HepG2 (cell line): ENCODE measurements around the gene HSDL2. TPM values are rescaled to one million over a fixed set of nuclear protein-coding genes. Genes with fewer than 3 reads are reported as not detected.

Source experiments
- BRD4 ChIP-seq: sonication (generic); formaldehyde crosslinking; IDR thresholded peaks from 2 replicates; pipeline ENCODE4 v1.4.0; 2020; ENCODE audit warnings: missing genetic modification reagents
- EP300 ChIP-seq, 3 experiments: sonication (generic) in 1 of 3; formaldehyde crosslinking in 1 of 3; IDR thresholded peaks; 2 replicates each; pipeline versions ENCODE4 v1.5.1 to v1.6.1; 2011 to 2020; ENCODE audit warnings: low read depth in 2 of 3, low read length in 2 of 3, borderline replicate concordance in 1 of 3, improper control_type of control experiment in 1 of 3, mild to moderate bottlenecking in 1 of 3, missing genetic modification reagents in 1 of 3, moderate library complexity in 1 of 3
- FOXA1 ChIP-seq, 2 experiments: fragments of 450-650 bp in 1 of 2; sonication (generic) in 1 of 2; formaldehyde crosslinking in 1 of 2; IDR thresholded peaks; 2 replicates each; pipeline versions ENCODE4 v1.4.0 to v1.6.1; 2016 to 2020; ENCODE audit warnings: missing genetic modification reagents in 1 of 2
- KLF6 ChIP-seq: IDR thresholded peaks from 2 replicates; pipeline ENCODE4 v1.8.0; 2016; ENCODE audit warnings: missing biosample characterization, missing genetic modification reagents
- KMT2B ChIP-seq: IDR thresholded peaks from 2 replicates; pipeline ENCODE4 v1.6.1; 2016; ENCODE audit warnings: missing genetic modification reagents, missing compliant biosample characterization
- POGZ ChIP-seq: sonication (generic); formaldehyde crosslinking; IDR thresholded peaks from 2 replicates; pipeline ENCODE4 v1.4.0; 2020; ENCODE audit warnings: mild to moderate bottlenecking, missing genetic modification reagents
- SOX13 ChIP-seq, 3 experiments: fragments of 450-650 bp in 1 of 3; sonication (generic) in 1 of 3; formaldehyde crosslinking in 1 of 3; IDR thresholded peaks in 2 of 3; conservative IDR thresholded peaks in 1 of 3; 2 replicates each; pipeline versions ENCODE4 v1.5.0 to v1.6.1; 2016 to 2020; ENCODE audit warnings: antibody characterized with exemption in 1 of 3, mild to moderate bottlenecking in 1 of 3, missing compliant biosample characterization in 1 of 3, missing genetic modification reagents in 1 of 3, moderate library complexity in 1 of 3
- ZMYM3 ChIP-seq: sonication (generic); formaldehyde crosslinking; IDR thresholded peaks from 2 replicates; pipeline ENCODE4 v1.5.1; 2020; ENCODE audit warnings: mild to moderate bottlenecking, missing genetic modification reagents
- ZMYM4 ChIP-seq: sonication (generic); formaldehyde crosslinking; IDR thresholded peaks from 2 replicates; pipeline ENCODE4 v1.8.1; 2023; ENCODE audit warnings: mild to moderate bottlenecking, missing genetic modification reagents
- ZNF121 ChIP-seq: sonication (generic); formaldehyde crosslinking; IDR thresholded peaks from 2 replicates; pipeline ENCODE4 v1.5.0; 2020; ENCODE audit warnings: mild to moderate bottlenecking, missing genetic modification reagents
- ZNF292 ChIP-seq: sonication (generic); formaldehyde crosslinking; IDR thresholded peaks from 2 replicates; pipeline ENCODE4 v1.8.1; 2022; ENCODE audit warnings: mild to moderate bottlenecking, low read depth, missing genetic modification reagents, borderline replicate concordance
- ZNF296 ChIP-seq: sonication (generic); formaldehyde crosslinking; conservative IDR thresholded peaks from 2 replicates; pipeline ENCODE4 v1.5.0; 2020; ENCODE audit warnings: mild to moderate bottlenecking, missing genetic modification reagents
- ZNF652 ChIP-seq: IDR thresholded peaks from 2 replicates; pipeline ENCODE4 v1.6.1; 2016; ENCODE audit warnings: low read depth, borderline replicate concordance
- ZNF720 ChIP-seq: sonication (generic); formaldehyde crosslinking; IDR thresholded peaks from 2 replicates; pipeline ENCODE4 v1.4.0; 2020; ENCODE audit warnings: missing genetic modification reagents
- polyA plus RNA-seq, 8 experiments: library from polyadenylated mRNA; depleted of rRNA in 3 of 8; stranded (reverse) in 7 of 8; unstranded in 1 of 8; fragments of >200 nt; fragmentation: Illumina TruSeq in 4 of 8; extraction: Trizol in 4 of 8; gene quantifications; 2 replicates each; pipeline versions ENCODE4 v1.2.1 to v1.2.3, GENCODE V29; 2011 to 2016; ENCODE audit warnings: low read depth in 4 of 8, missing spikeins in 1 of 8, mixed read lengths in 1 of 8; ENCODE audit not compliant: insufficient read depth in 1 of 8
- total RNA-seq, 5 experiments: library from RNA; depleted of rRNA; stranded (reverse); fragments of >200 nt; fragmentation: Illumina TruSeq; extraction: Trizol; gene quantifications; 2 replicates each; pipeline ENCODE4 v1.2.3, GENCODE V29; 2016; ENCODE audit warnings: low read depth in 1 of 5
- TF ChIP-seq, protein P1 (sequence below): sonication (generic); formaldehyde crosslinking; IDR thresholded peaks from 2 replicates; pipeline ENCODE4 v1.4.0; 2020; ENCODE audit warnings: missing genetic modification reagents
- TF ChIP-seq, protein P2 (sequence below): sonication (generic); formaldehyde crosslinking; IDR thresholded peaks from 2 replicates; pipeline ENCODE4 v1.4.0; 2020; ENCODE audit warnings: missing genetic modification reagents, mild to moderate bottlenecking, borderline replicate concordance
- TF ChIP-seq, protein P3 (sequence below): sonication (generic); formaldehyde crosslinking; conservative IDR thresholded peaks from 2 replicates; pipeline ENCODE4 v1.4.0; 2020; ENCODE audit warnings: mild to moderate bottlenecking, missing genetic modification reagents, moderate library complexity
- TF ChIP-seq, protein P4 (sequence below): sonication (generic); formaldehyde crosslinking; IDR thresholded peaks from 2 replicates; pipeline ENCODE4 v1.4.0; 2020; ENCODE audit warnings: missing genetic modification reagents, mild to moderate bottlenecking, borderline replicate concordance

The HSDL2 gene
- total and polyA plus RNA-seq, 2 of the 13 experiments (the other 11 are each of a cell fraction or from before 2014, with no cell fraction given) = 55.3 to 80.2 TPM

DNA sequence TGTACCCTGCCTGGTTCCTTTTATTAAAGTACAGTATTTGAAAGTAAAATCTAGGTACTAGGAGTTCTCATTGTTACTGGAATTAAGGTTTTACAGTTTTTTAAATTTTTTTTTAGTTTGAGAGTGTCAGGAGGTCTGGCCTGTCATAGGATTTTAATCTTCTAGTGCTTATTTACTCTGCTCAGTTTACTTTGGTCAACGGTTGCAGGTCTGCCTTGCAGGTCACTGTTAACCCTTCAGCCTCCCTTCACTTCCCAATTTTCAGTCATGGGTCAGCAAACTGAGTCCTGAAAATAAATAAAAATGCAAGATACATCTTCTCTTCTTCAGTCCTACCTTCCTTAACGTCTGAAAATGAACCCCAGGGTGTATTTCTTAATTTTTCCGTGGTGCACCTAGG is 27.7 kb upstream of the HSDL2 start (continued):
- peak; percentile 40; the same call in 1 of the 2 replicates for TF ChIP-seq ZMYM4 (CRISPR knock-in tag)
- TF ChIP-seq ZNF121 (CRISPR knock-in tag) = peak; percentile 85
- no peak for TF ChIP-seq BRD4 (CRISPR knock-in tag)
- TF ChIP-seq POGZ (CRISPR knock-in tag) = 0 out of 2 replicates have a peak, but pooled peaks have one; percentile 34
- TF ChIP-seq, protein P1, sequence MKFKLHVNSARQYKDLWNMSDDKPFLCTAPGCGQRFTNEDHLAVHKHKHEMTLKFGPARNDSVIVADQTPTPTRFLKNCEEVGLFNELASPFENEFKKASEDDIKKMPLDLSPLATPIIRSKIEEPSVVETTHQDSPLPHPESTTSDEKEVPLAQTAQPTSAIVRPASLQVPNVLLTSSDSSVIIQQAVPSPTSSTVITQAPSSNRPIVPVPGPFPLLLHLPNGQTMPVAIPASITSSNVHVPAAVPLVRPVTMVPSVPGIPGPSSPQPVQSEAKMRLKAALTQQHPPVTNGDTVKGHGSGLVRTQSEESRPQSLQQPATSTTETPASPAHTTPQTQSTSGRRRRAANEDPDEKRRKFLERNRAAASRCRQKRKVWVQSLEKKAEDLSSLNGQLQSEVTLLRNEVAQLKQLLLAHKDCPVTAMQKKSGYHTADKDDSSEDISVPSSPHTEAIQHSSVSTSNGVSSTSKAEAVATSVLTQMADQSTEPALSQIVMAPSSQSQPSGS (CRISPR knock-in tag) = 0 out of 2 replicates have a peak, but pooled peaks have one; percentile 31
- TF ChIP-seq SOX13 (IDR thresholded peaks at IDR 0.05) = no peak
- peak in 1 of 2 experiments; percentile 7; a peak in 1 of 4 replicates for TF ChIP-seq SOX13 (CRISPR knock-in tag; conservative IDR thresholded peaks at IDR 0.05 in 1 of 2, IDR thresholded peaks at IDR 0.05 in 1 of 2)
- 0 out of 2 replicates have a peak, but pooled peaks have one; percentile 26 for TF ChIP-seq KMT2B (CRISPR knock-in tag)
- TF ChIP-seq ZMYM3 = 0 out of 2 replicates have a peak, but pooled peaks have one; percentile 15
- TF ChIP-seq ZNF292 (CRISPR knock-in tag) = 0 out of 2 replicates have a peak, but pooled peaks have one; percentile 33
- TF ChIP-seq, protein P2, sequence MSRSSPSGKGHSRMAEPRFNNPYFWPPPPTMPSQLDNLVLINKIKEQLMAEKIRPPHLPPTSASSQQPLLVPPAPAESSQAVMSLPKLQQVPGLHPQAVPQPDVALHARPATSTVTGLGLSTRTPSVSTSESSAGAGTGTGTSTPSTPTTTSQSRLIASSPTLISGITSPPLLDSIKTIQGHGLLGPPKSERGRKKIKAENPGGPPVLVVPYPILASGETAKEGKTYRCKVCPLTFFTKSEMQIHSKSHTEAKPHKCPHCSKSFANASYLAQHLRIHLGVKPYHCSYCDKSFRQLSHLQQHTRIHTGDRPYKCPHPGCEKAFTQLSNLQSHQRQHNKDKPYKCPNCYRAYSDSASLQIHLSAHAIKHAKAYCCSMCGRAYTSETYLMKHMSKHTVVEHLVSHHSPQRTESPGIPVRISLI (CRISPR knock-in tag) = peak; percentile 47; the same call in 1 of the 2 replicates
- TF ChIP-seq EP300 (IDR thresholded peaks at IDR 0.05; ENCODE audit: low read depth in 2 of 2, low read length in 2 of 2) = peak in 1 of 2 experiments; percentile 38; a peak in 1 of 4 replicates
- TF ChIP-seq EP300 (CRISPR knock-in tag; IDR thresholded peaks at IDR 0.05; ENCODE audit: borderline replicate concordance) = no peak
- peak; percentile 99 for TF ChIP-seq ZNF652
- TF ChIP-seq, protein P3, sequence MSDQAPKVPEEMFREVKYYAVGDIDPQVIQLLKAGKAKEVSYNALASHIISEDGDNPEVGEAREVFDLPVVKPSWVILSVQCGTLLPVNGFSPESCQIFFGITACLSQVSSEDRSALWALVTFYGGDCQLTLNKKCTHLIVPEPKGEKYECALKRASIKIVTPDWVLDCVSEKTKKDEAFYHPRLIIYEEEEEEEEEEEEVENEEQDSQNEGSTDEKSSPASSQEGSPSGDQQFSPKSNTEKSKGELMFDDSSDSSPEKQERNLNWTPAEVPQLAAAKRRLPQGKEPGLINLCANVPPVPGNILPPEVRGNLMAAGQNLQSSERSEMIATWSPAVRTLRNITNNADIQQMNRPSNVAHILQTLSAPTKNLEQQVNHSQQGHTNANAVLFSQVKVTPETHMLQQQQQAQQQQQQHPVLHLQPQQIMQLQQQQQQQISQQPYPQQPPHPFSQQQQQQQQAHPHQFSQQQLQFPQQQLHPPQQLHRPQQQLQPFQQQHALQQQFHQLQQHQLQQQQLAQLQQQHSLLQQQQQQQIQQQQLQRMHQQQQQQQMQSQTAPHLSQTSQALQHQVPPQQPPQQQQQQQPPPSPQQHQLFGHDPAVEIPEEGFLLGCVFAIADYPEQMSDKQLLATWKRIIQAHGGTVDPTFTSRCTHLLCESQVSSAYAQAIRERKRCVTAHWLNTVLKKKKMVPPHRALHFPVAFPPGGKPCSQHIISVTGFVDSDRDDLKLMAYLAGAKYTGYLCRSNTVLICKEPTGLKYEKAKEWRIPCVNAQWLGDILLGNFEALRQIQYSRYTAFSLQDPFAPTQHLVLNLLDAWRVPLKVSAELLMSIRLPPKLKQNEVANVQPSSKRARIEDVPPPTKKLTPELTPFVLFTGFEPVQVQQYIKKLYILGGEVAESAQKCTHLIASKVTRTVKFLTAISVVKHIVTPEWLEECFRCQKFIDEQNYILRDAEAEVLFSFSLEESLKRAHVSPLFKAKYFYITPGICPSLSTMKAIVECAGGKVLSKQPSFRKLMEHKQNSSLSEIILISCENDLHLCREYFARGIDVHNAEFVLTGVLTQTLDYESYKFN = peak; percentile 79
- TF ChIP-seq FOXA1 (IDR thresholded peaks at IDR 0.05) = no peak
- TF ChIP-seq FOXA1 (CRISPR knock-in tag; IDR thresholded peaks at IDR 0.05) = peak; percentile 90
- TF ChIP-seq ZNF296 (CRISPR knock-in tag) = 0 out of 2 replicates have a peak, but pooled peaks have one; percentile 33
- no peak for TF ChIP-seq ZNF720 (CRISPR knock-in tag)
- TF ChIP-seq, protein P4, sequence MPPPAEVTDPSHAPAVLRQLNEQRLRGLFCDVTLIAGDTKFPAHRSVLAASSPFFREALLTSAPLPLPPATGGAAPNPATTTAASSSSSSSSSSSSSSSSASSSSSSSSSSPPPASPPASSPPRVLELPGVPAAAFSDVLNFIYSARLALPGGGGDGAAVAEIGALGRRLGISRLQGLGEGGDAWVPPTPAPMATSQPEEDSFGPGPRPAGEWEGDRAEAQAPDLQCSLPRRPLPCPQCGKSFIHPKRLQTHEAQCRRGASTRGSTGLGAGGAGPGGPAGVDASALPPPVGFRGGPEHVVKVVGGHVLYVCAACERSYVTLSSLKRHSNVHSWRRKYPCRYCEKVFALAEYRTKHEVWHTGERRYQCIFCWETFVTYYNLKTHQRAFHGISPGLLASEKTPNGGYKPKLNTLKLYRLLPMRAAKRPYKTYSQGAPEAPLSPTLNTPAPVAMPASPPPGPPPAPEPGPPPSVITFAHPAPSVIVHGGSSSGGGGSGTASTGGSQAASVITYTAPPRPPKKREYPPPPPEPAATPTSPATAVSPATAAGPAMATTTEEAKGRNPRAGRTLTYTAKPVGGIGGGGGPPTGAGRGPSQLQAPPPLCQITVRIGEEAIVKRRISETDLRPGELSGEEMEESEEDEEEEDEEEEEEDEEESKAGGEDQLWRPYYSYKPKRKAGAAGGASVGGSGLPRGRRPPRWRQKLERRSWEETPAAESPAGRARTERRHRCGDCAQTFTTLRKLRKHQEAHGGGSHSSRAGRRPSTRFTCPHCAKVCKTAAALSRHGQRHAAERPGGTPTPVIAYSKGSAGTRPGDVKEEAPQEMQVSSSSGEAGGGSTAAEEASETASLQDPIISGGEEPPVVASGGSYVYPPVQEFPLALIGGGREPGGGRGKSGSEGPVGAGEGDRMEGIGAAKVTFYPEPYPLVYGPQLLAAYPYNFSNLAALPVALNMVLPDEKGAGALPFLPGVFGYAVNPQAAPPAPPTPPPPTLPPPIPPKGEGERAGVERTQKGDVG = no peak
- no peak for TF ChIP-seq KLF6 (CRISPR knock-in tag)
